Endothelial cell of umbilical vein (primary cell): ENCODE data around the gene ALPL.

ENCODE experiments used
- EZH2 ChIP-seq: IDR thresholded peaks from 2 replicates; pipeline ENCODE4 v1.6.1; 2012; ENCODE audit warnings: borderline replicate concordance, low read depth, mild to moderate bottlenecking, moderate library complexity, low read length, inconsistent platforms; ENCODE audit not compliant: severe bottlenecking
- FOS ChIP-seq: IDR thresholded peaks from 2 replicates; pipeline ENCODE4 v1.6.1; 2011; ENCODE audit warnings: mild to moderate bottlenecking, low read length, moderate library complexity, borderline replicate concordance; ENCODE audit not compliant: insufficient read depth
- GATA2 ChIP-seq: IDR thresholded peaks from 2 replicates; pipeline ENCODE4 v1.7.0; 2011; ENCODE audit warnings: low read depth, mild to moderate bottlenecking, moderate library complexity, mixed read lengths, low read length; ENCODE audit not compliant: insufficient read length, insufficient read depth
- JUN ChIP-seq: IDR thresholded peaks from 2 replicates; pipeline ENCODE4 v1.6.1; 2011; ENCODE audit warnings: borderline replicate concordance, low read depth; ENCODE audit not compliant: insufficient read length, insufficient read depth
- MYC ChIP-seq: IDR thresholded peaks from one replicate; pipeline ENCODE4 v1.6.1; 2011; ENCODE audit warnings: mild to moderate bottlenecking, low read depth, low read length
- POLR2A ChIP-seq: IDR thresholded peaks from 2 replicates; pipeline ENCODE4 v1.6.1; 2012; ENCODE audit warnings: low read depth, mild to moderate bottlenecking, control low read depth, low read length
- POLR2AphosphoS5 ChIP-seq: IDR thresholded peaks from 2 replicates; pipeline ENCODE4 v1.6.1; 2012; ENCODE audit warnings: low read depth, mild to moderate bottlenecking, control low read depth, low read length, moderate library complexity; ENCODE audit not compliant: insufficient read depth
- TF ChIP-seq, protein P1 (sequence below), 2 donors: IDR thresholded peaks; 1 replicate in 1 of 2; 2 replicates in 1 of 2; pipeline ENCODE4 v1.5.1; 2011; ENCODE audit warnings: low read length in 2 of 2, mild to moderate bottlenecking in 2 of 2, moderate library complexity in 2 of 2, control low read depth in 1 of 2, inconsistent platforms in 1 of 2, low read depth in 1 of 2; ENCODE audit not compliant: insufficient read depth in 1 of 2; ENCODE audit errors: extremely low read depth in 1 of 2
- TF ChIP-seq, protein P2 (sequence below): IDR thresholded peaks from 2 replicates; pipeline ENCODE4 v1.6.1; 2011; ENCODE audit not compliant: insufficient read depth, insufficient read length

DNA sequence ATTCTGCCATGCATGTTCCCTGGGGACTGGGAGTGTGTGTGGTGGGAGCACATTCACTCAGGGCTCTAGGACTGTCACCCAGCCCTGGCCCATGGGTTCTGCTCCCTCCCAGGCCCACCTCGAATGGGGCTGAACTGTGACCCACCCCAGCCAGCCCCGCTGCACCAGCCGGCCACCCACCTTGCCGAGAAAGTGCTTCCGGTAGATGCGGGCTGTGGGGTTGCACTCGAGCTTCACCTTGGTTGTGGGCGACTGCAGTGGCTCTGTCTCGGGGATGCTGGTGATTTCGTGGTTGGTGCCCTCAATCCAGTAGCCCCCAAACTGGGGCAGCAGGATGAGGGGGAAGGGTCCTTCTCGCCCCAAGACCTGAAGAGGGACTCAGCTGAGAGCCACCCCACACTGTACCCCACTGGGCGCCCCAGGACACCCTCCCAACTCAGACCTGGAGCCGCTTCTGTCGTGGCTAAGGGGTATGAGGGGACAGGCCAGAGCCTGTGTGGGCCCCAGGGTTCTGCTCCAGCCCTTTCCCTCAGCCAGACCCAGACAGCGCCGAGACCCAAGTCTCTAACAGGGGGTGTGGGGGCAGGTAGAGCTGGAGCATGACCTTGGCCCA is 108.0 kb downstream of the ALPL start:
- TF ChIP-seq EZH2: no peak
- no peak for TF ChIP-seq POLR2AphosphoS5
- no peak for TF ChIP-seq POLR2A
- TF ChIP-seq, protein P1, sequence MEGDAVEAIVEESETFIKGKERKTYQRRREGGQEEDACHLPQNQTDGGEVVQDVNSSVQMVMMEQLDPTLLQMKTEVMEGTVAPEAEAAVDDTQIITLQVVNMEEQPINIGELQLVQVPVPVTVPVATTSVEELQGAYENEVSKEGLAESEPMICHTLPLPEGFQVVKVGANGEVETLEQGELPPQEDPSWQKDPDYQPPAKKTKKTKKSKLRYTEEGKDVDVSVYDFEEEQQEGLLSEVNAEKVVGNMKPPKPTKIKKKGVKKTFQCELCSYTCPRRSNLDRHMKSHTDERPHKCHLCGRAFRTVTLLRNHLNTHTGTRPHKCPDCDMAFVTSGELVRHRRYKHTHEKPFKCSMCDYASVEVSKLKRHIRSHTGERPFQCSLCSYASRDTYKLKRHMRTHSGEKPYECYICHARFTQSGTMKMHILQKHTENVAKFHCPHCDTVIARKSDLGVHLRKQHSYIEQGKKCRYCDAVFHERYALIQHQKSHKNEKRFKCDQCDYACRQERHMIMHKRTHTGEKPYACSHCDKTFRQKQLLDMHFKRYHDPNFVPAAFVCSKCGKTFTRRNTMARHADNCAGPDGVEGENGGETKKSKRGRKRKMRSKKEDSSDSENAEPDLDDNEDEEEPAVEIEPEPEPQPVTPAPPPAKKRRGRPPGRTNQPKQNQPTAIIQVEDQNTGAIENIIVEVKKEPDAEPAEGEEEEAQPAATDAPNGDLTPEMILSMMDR (IDR thresholded peaks at IDR 0.05; ENCODE audit: extremely low read depth in 1 of 2, insufficient read depth in 1 of 2, low read depth in 1 of 2, low read length in 2 of 2): no peak
- TF ChIP-seq, protein P2, sequence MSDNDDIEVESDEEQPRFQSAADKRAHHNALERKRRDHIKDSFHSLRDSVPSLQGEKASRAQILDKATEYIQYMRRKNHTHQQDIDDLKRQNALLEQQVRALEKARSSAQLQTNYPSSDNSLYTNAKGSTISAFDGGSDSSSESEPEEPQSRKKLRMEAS: no peak
- TF ChIP-seq FOS: no peak
- TF ChIP-seq MYC: no peak
- TF ChIP-seq JUN: no peak
- TF ChIP-seq GATA2: no peak
